BLaER1 (cell line): ENCODE data around the gene UGT1A7.

Experiments used
- H3K27ac ChIP-seq: shearing (Covaris generic); formaldehyde crosslinking; 2 replicates; pipeline ENCODE4 v1.8.1; 2022
- H3K27me3 ChIP-seq: shearing (Covaris generic); formaldehyde crosslinking; 2 replicates; pipeline ENCODE4 v1.8.1; 2022
- H3K36me3 ChIP-seq: shearing (Covaris generic); formaldehyde crosslinking; 2 replicates; pipeline ENCODE4 v1.8.1; 2022
- H3K4me1 ChIP-seq: shearing (Covaris generic); formaldehyde crosslinking; 2 replicates; pipeline ENCODE4 v1.8.1; 2022
- H3K4me2 ChIP-seq: shearing (Covaris generic); formaldehyde crosslinking; 2 replicates; pipeline ENCODE4 v1.8.1; 2022
- H3K4me3 ChIP-seq: shearing (Covaris generic); formaldehyde crosslinking; 2 replicates; pipeline ENCODE4 v1.8.1; 2022
- H3K9ac ChIP-seq: shearing (Covaris generic); formaldehyde crosslinking; 2 replicates; pipeline ENCODE4 v1.8.1; 2022
- H3K9me3 ChIP-seq: shearing (Covaris generic); formaldehyde crosslinking; 2 replicates; pipeline ENCODE4 v1.8.1; 2022
- H4K20me1 ChIP-seq: shearing (Covaris generic); formaldehyde crosslinking; 2 replicates; pipeline ENCODE4 v1.8.1; 2022
- Cebpa-rat ChIP-seq: shearing (Covaris generic); IDR thresholded peaks from 2 replicates; pipeline ENCODE4 v1.8.1; 2022

Gene UGT1A7

GRCh38 chr2:233656443-233656842, 25.3 kb upstream of the UGT1A7 start:
- H4K20me1 ChIP-seq = no peaks in the 10 kb centered on the region
- no peaks in the 10 kb centered on the region for H3K36me3 ChIP-seq
- H3K4me3 ChIP-seq = no peak overlapping the region
- no peaks in the 10 kb centered on the region for H3K9me3 ChIP-seq
- no peak overlapping the region for H3K9ac ChIP-seq
- no peak overlapping the region for H3K4me2 ChIP-seq
- no peak for TF ChIP-seq Cebpa-rat
- no peaks in the 10 kb centered on the region for H3K4me1 ChIP-seq
- no peak overlapping the region for H3K27ac ChIP-seq
- H3K27me3 ChIP-seq = no peaks in the 10 kb centered on the region

GRCh38 chr2:233658610-233659009, 23.1 kb upstream of the UGT1A7 start:
- Histone ChIP-seq H3K36me3 (no peaks in the 10 kb centered on the region), H4K20me1 (no peaks in the 10 kb centered on the region), H3K4me3 (no peak overlapping the region), H3K27ac (no peak overlapping the region), H3K9ac (no peak overlapping the region), H3K9me3 (no peaks in the 10 kb centered on the region), H3K4me2 (no peak overlapping the region), H3K4me1 (no peaks in the 10 kb centered on the region), H3K27me3 (no peaks in the 10 kb centered on the region)
- no peak for TF ChIP-seq Cebpa-rat

GRCh38 chr2:233663911-233664310, 17.8 kb upstream of the UGT1A7 start:
- H4K20me1 ChIP-seq = no peaks in the 10 kb centered on the region
- H3K4me1 ChIP-seq = no peaks in the 10 kb centered on the region
- no peaks in the 10 kb centered on the region for H3K36me3 ChIP-seq
- H3K27ac ChIP-seq = no peak overlapping the region
- no peak overlapping the region for H3K4me3 ChIP-seq
- no peaks in the 10 kb centered on the region; the same call in 1 of the 2 replicates for H3K9me3 ChIP-seq
- no peak for TF ChIP-seq Cebpa-rat
- H3K9ac ChIP-seq = no peak overlapping the region
- H3K27me3 ChIP-seq = no peaks in the 10 kb centered on the region
- H3K4me2 ChIP-seq = no peak overlapping the region

GRCh38 chr2:233668605-233669260, 13.0 kb upstream of the UGT1A7 start:
- no peaks in the 10 kb centered on the region for H4K20me1 ChIP-seq
- no peak overlapping the region for H3K4me2 ChIP-seq
- no peak overlapping the region for H3K27ac ChIP-seq
- TF ChIP-seq Cebpa-rat = no peak
- H3K4me1 ChIP-seq = no peaks in the 10 kb centered on the region
- no peaks in the 10 kb centered on the region; the same call in 1 of the 2 replicates for H3K9me3 ChIP-seq
- no peaks in the 10 kb centered on the region for H3K27me3 ChIP-seq
- H3K4me3 ChIP-seq = no peak overlapping the region
- H3K36me3 ChIP-seq = no peaks in the 10 kb centered on the region
- H3K9ac ChIP-seq = no peak overlapping the region

- Histone ChIP-seq H3K36me3 (no peaks in the 10 kb centered on the region), H3K4me1 (no peaks in the 10 kb centered on the region), H3K9me3 (no peaks in the 10 kb centered on the region), H4K20me1 (no peaks in the 10 kb centered on the region), H3K27me3 (no peaks in the 10 kb centered on the region), H3K9ac (no peak within 1 kb of the TSS), H3K4me2 (no peak within 1 kb of the TSS), H3K27ac (no peak within 1 kb of the TSS), H3K4me3 (no peak within 1 kb of the TSS)
- no peak for TF ChIP-seq Cebpa-rat
These were observed 10.2 kb upstream of the UGT1A7 start, which contains the start of gene UGT1A9 for GRCh38 chr2:233671290-233672161. Gene UGT1A9 (plus strand): TSS chr2:233671898. CDS start chr2:233671935, 37 bp downstream.

GRCh38 chr2:233672886-233673285, 8.8 kb upstream of the UGT1A7 start:
- H3K27me3 ChIP-seq = no peaks in the 10 kb centered on the region
- H3K4me2 ChIP-seq = no peak overlapping the region
- H3K36me3 ChIP-seq = no peaks in the 10 kb centered on the region
- no peak overlapping the region for H3K9ac ChIP-seq
- H3K9me3 ChIP-seq = no peaks in the 10 kb centered on the region
- no peak overlapping the region for H3K4me3 ChIP-seq
- H3K27ac ChIP-seq = no peak overlapping the region
- no peak for TF ChIP-seq Cebpa-rat
- H4K20me1 ChIP-seq = no peaks in the 10 kb centered on the region
- H3K4me1 ChIP-seq = no peaks in the 10 kb centered on the region

GRCh38 chr2:233673896-233674295, 7.8 kb upstream of the UGT1A7 start:
- TF ChIP-seq Cebpa-rat = no peak
- H4K20me1 ChIP-seq = no peaks in the 10 kb centered on the region
- H3K4me2 ChIP-seq = no peak overlapping the region
- no peaks in the 10 kb centered on the region for H3K4me1 ChIP-seq
- no peaks in the 10 kb centered on the region for H3K9me3 ChIP-seq
- H3K4me3 ChIP-seq = no peak overlapping the region
- H3K36me3 ChIP-seq = no peaks in the 10 kb centered on the region
- H3K27ac ChIP-seq = no peak overlapping the region
- H3K9ac ChIP-seq = no peak overlapping the region
- no peaks in the 10 kb centered on the region for H3K27me3 ChIP-seq

GRCh38 chr2:233674314-233674713, 7.4 kb upstream of the UGT1A7 start:
- no peak for TF ChIP-seq Cebpa-rat
- Histone ChIP-seq H4K20me1 (no peaks in the 10 kb centered on the region), H3K4me1 (no peaks in the 10 kb centered on the region), H3K36me3 (no peaks in the 10 kb centered on the region), H3K27ac (no peak overlapping the region), H3K9ac (no peak overlapping the region), H3K27me3 (no peaks in the 10 kb centered on the region), H3K4me2 (no peak overlapping the region), H3K4me3 (no peak overlapping the region), H3K9me3 (no peaks in the 10 kb centered on the region)

GRCh38 chr2:233674995-233675394, 6.7 kb upstream of the UGT1A7 start:
- H3K4me1 ChIP-seq = no peaks in the 10 kb centered on the region

GRCh38 chr2:233676046-233676445, 5.7 kb upstream of the UGT1A7 start:
- H3K4me3 ChIP-seq = no peak overlapping the region
- H3K4me1 ChIP-seq = no peaks in the 10 kb centered on the region
- no peak overlapping the region for H3K9ac ChIP-seq
- H3K27me3 ChIP-seq = no peaks in the 10 kb centered on the region
- H3K9me3 ChIP-seq = no peaks in the 10 kb centered on the region
- H3K4me2 ChIP-seq = no peak overlapping the region
- no peak overlapping the region for H3K27ac ChIP-seq
- no peaks in the 10 kb centered on the region for H3K36me3 ChIP-seq
- TF ChIP-seq Cebpa-rat = no peak
- no peaks in the 10 kb centered on the region for H4K20me1 ChIP-seq

More at GRCh38 chr2:233674995-233675394, 6.7 kb upstream of the UGT1A7 start:
- Histone ChIP-seq H3K36me3 (no peaks in the 10 kb centered on the region), H3K4me2 (no peak overlapping the region), H4K20me1 (no peaks in the 10 kb centered on the region), H3K9ac (no peak overlapping the region), H3K27ac (no peak overlapping the region), H3K4me3 (no peak overlapping the region), H3K9me3 (no peaks in the 10 kb centered on the region), H3K27me3 (no peaks in the 10 kb centered on the region)
- TF ChIP-seq Cebpa-rat = no peak
